Stimulated activated CD4-positive, alpha-beta T cell treated with anti-CD3 and anti-CD28 coated beads, Interleukin-4, amount 100 ng/mL, for 1 hour (primary cell): ENCODE measurements around the gene RNF130.

Experiments
- DNase-seq: peaks from one replicate; pipeline ENCODE4 v3.0.0-alpha.2; 2020

RNF130 gene

DNA sequence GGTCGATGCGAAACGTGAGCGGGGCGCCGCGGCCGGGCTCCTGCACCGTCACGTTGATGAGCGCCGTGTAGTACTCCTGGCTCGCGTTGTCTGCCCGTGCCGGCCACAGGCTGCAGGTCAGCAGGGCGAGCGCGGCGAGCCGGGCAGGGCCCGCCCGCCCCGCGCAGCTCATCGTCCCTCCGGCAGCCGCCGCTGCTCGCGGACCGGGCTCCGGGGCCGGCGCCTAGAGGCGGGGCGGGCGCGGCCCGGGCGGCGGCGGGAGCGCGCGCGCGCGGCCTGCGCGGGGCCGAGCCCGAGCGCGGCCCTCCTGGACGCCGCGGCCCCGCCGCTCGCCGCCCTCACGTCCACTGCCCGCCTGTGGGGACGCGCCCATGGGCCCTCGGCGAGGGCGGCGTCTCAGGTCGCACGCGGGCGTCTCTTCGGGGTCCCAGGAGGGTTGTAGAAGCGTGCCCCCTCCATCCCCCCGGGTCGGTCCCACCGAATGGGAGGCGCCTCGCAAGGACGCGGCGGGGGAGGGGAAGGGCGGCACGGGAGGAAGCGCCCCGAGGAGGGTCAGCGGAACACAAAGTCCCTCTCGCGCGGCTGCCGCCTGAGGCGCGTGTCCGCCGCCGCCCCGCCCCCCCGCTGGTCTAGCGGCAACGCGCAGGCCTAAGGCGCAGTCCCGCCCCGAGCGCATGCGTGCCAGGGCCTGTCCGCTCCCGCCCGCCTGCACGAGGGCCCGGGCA lies at the start of gene RNF130:
Gene RNF130, minus strand, starts transcription at position 229 of the 725 bp plus-strand sequence. Its CDS starts 57 bp downstream, at position 172.
- peak; percentile 88 for DNase-seq

DNA sequence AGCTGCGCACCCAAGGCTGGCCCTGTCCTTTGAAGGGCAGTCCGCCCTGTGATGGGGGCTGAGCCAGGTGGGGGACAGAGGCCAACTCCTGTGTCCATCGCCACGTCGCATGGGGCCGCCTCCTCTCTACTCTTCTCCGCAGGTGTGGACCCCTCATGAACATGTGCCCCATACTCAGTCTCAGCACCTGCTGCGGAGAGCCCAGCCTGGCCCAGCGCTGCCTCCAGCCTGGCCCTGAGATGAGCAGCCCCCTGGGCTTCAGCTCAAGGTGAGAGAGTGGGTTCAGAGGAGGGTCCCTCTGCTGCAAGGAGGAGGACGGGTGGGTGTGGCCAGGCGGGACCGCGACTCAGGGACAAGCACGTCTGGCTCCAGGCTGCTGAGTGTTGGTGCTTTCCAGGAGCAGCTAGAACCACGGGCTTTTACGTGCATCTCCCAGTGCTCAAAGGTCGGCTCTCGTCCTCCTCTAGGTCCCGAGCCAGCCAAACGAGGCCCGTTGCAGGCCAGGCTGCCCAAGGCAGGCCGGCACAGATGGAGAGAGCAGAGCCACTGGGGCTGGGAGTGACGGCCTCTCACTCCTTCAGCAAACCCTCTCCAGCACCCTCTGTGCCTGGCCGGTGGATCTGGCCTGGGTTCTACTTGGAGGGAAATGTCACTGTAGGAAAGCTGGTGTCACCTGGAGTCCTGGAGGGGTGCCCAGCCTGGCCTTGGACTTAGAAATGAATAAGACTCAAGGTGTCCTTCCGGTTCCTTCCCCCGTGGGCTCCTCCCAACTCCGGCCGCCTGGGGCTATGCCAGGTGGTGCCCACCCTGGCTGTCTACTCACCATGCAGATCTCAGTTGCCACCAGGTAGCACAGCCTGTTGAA lies 48.9 kb upstream of the RNF130 start:
- no peak for DNase-seq

DNA sequence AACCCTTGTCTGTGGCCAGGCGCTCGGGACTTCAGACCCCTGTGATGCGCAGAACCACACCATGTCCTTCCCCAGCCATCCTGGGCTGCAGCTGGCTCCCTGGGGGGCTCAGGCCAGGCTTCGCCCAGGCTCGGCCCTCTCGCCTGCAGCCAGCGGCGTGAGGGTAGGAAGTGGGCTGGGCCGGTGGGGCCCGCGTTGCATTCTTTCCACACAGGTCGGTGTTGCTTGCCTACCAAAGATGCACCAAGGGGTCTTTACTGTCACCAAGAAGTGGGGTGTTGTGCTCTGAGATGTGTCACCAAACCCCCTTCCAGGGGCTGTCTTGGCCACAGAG lies 48.3 kb upstream of the RNF130 start:
- DNase-seq = no peak

GRCh38 chr5:180119031-180119902 lies 47.7 kb upstream of the RNF130 start:
- DNase-seq = no peak

DNA sequence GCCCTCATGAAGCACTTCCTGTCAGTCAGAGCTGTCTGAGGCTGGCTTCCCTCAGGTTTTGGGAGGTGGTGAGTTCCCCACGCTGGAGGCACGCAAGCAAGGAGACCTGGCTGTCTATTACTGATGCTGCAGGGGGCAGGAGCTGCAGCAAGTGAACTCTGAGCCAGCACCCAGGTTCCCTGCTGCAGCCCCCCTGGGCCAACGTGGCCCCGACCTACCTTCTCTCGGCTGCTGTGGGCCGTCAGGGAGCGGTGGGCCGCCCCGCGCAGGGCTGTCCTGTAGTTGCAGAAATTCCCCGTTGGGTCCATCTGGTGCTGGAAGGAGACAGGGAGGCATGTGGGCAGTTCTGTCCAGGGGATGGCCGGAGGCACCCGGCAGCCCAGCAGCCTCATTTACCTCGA lies 46.8 kb upstream of the RNF130 start:
- no peak for DNase-seq

- no peak for DNase-seq
Measured at GRCh38 chr5:180117000-180117725, 45.6 kb upstream of the RNF130 start.

- DNase-seq = no peak
Measured at GRCh38 chr5:180116077-180116999, 44.8 kb upstream of the RNF130 start.

GRCh38 chr5:180115326-180116076 lies 43.9 kb upstream of the RNF130 start:
- no peak for DNase-seq

GRCh38 chr5:180114304-180115003 lies 42.9 kb upstream of the RNF130 start:
- DNase-seq = no peak

DNA sequence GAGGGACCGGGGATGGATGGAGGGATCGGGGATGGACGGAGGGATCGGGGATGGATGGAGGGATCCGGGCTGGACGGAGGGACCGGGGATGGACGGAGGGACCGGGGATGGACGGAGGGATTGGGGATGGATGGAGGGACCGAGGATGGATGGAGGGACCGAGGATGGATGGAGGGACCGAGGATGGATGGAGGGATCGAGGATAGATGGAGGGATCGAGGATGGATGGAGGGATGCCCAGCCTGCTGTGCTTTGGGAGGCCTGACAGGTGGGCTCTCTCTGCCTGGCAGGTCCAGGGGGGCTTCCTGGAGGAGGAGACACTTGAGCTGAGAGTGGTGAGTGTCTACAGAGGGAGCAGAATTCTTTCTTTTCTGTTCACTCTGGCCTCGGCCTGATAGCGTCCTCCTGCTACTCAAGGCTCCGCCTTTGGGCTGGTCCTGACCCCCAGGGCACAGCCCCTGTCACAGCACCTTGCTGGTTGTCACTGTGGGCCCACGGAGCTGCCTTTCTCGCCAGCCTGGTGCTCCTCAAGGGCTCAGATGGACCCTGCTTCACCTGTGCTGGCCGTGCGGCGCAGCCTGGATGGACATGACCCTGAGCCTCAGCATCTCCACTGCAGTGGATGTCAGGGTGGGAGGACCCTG lies 42.2 kb upstream of the RNF130 start:
- DNase-seq = no peak

GRCh38 chr5:180112181-180112861 lies 40.8 kb upstream of the RNF130 start:
- DNase-seq = no peak

DNA sequence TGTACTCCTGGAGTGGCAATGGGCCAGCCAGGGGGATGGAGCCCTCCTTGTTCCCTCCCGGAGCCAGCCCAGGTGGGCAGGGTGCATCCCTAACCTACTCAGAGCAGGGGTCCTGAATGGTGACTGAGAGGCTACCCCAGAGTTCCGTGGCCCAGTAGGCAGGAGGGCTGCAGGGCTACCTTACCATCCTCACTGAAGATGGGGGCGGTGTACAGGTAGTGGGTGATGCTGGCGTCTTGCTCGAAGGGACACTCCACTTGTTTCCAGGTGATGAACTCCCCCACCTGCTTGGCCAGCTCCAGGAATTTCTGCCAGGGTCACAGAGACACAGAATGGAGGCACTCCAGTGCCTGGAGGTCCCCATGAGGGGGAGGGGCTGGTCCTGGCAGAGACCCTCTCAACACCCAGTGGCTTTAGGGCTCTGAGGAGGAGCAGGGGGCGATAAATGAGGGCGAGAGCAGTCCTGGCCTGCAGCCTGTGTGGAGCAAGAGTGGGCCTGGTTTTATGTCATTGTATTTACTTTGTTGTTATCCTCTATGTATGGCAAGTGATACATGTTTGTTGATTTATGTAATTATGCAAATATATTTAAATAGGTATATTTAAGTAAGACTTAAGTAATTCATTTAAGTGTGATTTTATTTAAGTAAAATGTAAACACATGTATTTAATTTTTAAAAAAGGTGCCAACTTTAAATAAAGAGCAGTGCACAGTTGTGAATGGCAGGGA lies 39.9 kb upstream of the RNF130 start:
- DNase-seq = no peak

DNA sequence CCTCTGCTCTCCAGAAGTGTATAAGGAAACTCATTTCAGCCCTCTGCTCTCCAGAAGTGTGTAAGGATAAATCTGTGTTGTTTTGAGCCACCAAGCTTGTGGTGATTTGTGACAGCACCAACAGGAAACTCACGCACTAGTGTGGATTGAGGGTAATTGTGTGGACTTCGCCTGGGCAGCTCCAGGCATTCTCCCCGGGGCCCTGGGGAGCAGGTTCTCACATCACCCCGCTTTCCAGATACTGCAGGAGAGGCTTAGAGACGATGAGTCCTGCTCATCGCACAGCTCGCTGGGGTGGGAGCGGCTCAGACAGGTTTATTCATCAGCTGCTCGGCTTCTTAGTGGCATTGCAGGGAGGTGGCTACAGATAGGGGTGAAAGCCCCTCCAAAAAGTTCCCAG lies 38.4 kb upstream of the RNF130 start:
- DNase-seq = no peak

- no peak for DNase-seq
Measured at GRCh38 chr5:180107005-180107404, 35.4 kb upstream of the RNF130 start.

DNA sequence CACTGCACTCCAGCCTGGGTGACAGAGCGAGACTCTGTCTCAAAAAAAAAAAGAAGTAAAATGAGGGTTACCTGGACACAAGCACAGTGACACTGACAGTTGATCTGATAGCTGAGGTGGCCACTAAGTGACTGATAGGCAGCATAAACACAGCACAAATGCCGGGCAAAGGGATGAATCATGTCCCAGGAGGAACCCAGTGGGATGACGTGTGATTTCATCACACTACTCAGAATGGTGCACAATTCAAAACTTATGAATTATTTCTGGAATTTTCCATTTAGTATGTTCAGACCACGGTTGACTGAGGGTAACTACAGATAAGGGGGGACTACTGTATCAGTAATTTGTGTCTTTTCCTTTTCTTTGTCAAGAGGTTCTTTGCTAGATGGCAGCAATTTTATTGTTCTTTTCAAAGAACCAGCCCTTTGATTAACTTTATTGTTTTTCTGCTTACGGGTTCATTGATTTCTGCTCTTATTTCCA lies 34.3 kb upstream of the RNF130 start:
- no peak for DNase-seq

DNA sequence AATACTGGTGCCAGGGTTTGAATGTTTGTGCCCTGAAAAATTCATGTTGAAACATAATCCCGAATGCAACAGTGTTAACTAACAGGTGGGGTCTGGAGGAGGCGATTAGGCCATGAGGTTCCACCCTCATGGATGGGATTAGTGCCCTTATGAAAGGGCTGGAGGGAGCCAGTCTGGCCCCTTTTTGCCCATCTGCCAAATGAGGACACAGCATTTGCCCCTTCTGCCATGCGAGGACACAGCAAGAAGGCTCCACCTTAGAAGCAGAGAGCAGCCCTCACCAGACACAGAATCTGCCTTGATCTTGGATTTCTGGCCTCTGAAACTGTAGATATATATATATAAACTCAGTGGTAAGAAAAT lies 32.6 kb upstream of the RNF130 start:
- no peak for DNase-seq

GRCh38 chr5:180103487-180104167 lies 32.1 kb upstream of the RNF130 start:
- DNase-seq = no peak

- DNase-seq = no peak
Measured at GRCh38 chr5:180102636-180103035, 31.1 kb upstream of the RNF130 start.
